H1 (cell line): ENCODE results near the gene ADSS1. TPM values are rescaled to one million over a fixed set of nuclear protein-coding genes. Genes with fewer than 3 reads are reported as not detected.

Experiments
- CTCF ChIA-PET: fragments of 300-600 bp; sonication (Branson Sonifier 250); formaldehyde crosslinking; loops from one replicate; lab custom pipeline; 2021; ENCODE audit not compliant: partially characterized antibody; lab: Charles Lee
- POLR2A ChIA-PET: fragments of 300-600 bp; sonication (Branson Sonifier 250); formaldehyde crosslinking; loops from one replicate; lab custom pipeline; 2021; ENCODE audit warnings: inconsistent platforms; ENCODE audit not compliant: partially characterized antibody; lab: Charles Lee
- DNase-seq, 2 experiments: peaks; one replicate each; pipeline versions ENCODE4 v3.0.0 to v3.0.0-alpha.2; 2010 to 2022; ENCODE audit warnings: low spot score in 2 of 2, low read depth in 1 of 2, mixed read lengths in 1 of 2
- FAIRE-seq: peaks from 2 replicates; lab custom pipeline; 2011; peaks lifted over from hg19 to GRCh38; lab: Jason Lieb, UNC
- H2AFZ ChIP-seq: 2 replicates; pipeline ENCODE4 v1.8.1; 2012; ENCODE audit warnings: low read length, inconsistent platforms
- H2AK5ac ChIP-seq: 2 replicates; pipeline ENCODE4 v1.6.1; 2013; ENCODE audit warnings: low read depth, low read length
- H2BK120ac ChIP-seq: replicated peaks from 2 replicates; pipeline ENCODE3; 2013; ENCODE audit warnings: low read depth, low read length, inconsistent platforms
- H2BK12ac ChIP-seq: 2 replicates; pipeline ENCODE4 v1.6.1; 2013; ENCODE audit warnings: low read depth, low read length
- H2BK15ac ChIP-seq: 2 replicates; pipeline ENCODE4 v1.6.1; 2013; ENCODE audit warnings: low read length
- H2BK20ac ChIP-seq: 2 replicates; pipeline ENCODE4 v1.6.1; 2013; ENCODE audit warnings: low read length
- H2BK5ac ChIP-seq: 2 replicates; pipeline ENCODE4 v1.6.1; 2013; ENCODE audit warnings: low read depth, low read length
- H3K14ac ChIP-seq: 2 replicates; pipeline ENCODE4 v1.6.1; 2013; ENCODE audit warnings: inconsistent platforms; ENCODE audit not compliant: insufficient read length
- H3K18ac ChIP-seq: 2 replicates; pipeline ENCODE4 v1.6.1; 2013; ENCODE audit warnings: low read length; ENCODE audit errors: extremely low read depth
- H3K23ac ChIP-seq: 2 replicates; pipeline ENCODE4 v1.6.1; 2013; ENCODE audit warnings: inconsistent platforms; ENCODE audit not compliant: insufficient read length
- H3K23me2 ChIP-seq: 2 replicates; pipeline ENCODE4 v1.6.1; 2013; ENCODE audit warnings: low read depth, low read length
- H3K27ac ChIP-seq: 2 replicates; pipeline ENCODE4 v1.6.1; 2011; ENCODE audit warnings: low read depth, low read length, inconsistent platforms
- H3K27me3 ChIP-seq, 4 experiments: replicated peaks in 1 of 4; 1 replicate in 1 of 4; 2 replicates in 3 of 4; pipeline versions ENCODE4 v1.6.1 to v1.8.1; 2011 to 2013; ENCODE audit warnings: low read length in 3 of 4, mild to moderate bottlenecking in 3 of 4, inconsistent platforms in 2 of 4, mixed read lengths in 2 of 4, moderate library complexity in 1 of 4; ENCODE audit not compliant: control insufficient read depth in 3 of 4, insufficient read depth in 3 of 4; ENCODE audit errors: extremely low read depth in 1 of 4
- H3K36me3 ChIP-seq, 4 experiments: 2 replicates each; pipeline versions ENCODE4 v1.6.1 to v1.8.1; 2011 to 2013; ENCODE audit warnings: mild to moderate bottlenecking in 4 of 4, low read length in 3 of 4, moderate library complexity in 2 of 4, control low read depth in 1 of 4, inconsistent platforms in 1 of 4; ENCODE audit not compliant: insufficient read depth in 4 of 4, control insufficient read depth in 2 of 4
- H3K4ac ChIP-seq: replicated peaks from 2 replicates; pipeline ENCODE3; 2013; ENCODE audit warnings: low read length, low read depth, mixed read lengths, inconsistent platforms; ENCODE audit not compliant: insufficient read length
- H3K4me1 ChIP-seq, 4 experiments: replicated peaks in 1 of 4; 1 replicate in 1 of 4; 2 replicates in 3 of 4; pipeline versions ENCODE4 v1.6.1 to v1.8.1; 2011 to 2013; ENCODE audit warnings: low read length in 3 of 4, inconsistent platforms in 2 of 4, mixed read lengths in 1 of 4; ENCODE audit not compliant: insufficient read depth in 4 of 4, control insufficient read depth in 3 of 4
- H3K4me2 ChIP-seq, 2 experiments: 2 replicates each; pipeline versions ENCODE4 v1.6.1 to v1.8.1; 2011 to 2013; ENCODE audit warnings: low read depth in 2 of 2, low read length in 2 of 2, control low read depth in 1 of 2, inconsistent platforms in 1 of 2, mild to moderate bottlenecking in 1 of 2; ENCODE audit not compliant: insufficient read depth in 1 of 2
- H3K4me3 ChIP-seq, 4 experiments: fragments of 200-600, 300-600 bp in 1 of 4; sonication (generic), shearing (Covaris generic), sonication (Bioruptor Twin) in 1 of 4; 2 replicates each; pipeline versions ENCODE4 v1.5.1 to v1.8.1; 2011 to 2016; ENCODE audit warnings: low read length in 4 of 4, low read depth in 3 of 4, control low read depth in 2 of 4, inconsistent platforms in 2 of 4, mild to moderate bottlenecking in 2 of 4, mixed read lengths in 1 of 4, moderate library complexity in 1 of 4; ENCODE audit not compliant: insufficient read depth in 2 of 4; ENCODE audit errors: extremely low read depth in 1 of 4
- H3K56ac ChIP-seq: replicated peaks from 2 replicates; pipeline ENCODE3; 2013; ENCODE audit warnings: low read depth, mild to moderate bottlenecking, mixed read lengths, low read length, inconsistent platforms; ENCODE audit not compliant: insufficient read length
- H3K79me1 ChIP-seq: 2 replicates; pipeline ENCODE4 v1.6.1; 2013; ENCODE audit warnings: low read depth, low read length, control low read depth
- H3K79me2 ChIP-seq, 2 experiments: 2 replicates each; pipeline versions ENCODE4 v1.6.1 to v1.8.1; 2012 to 2013; ENCODE audit warnings: low read length in 2 of 2, mild to moderate bottlenecking in 2 of 2, inconsistent platforms in 1 of 2; ENCODE audit not compliant: insufficient read depth in 2 of 2, control insufficient read depth in 1 of 2
- H3K9ac ChIP-seq, 4 experiments: replicated peaks in 1 of 4; 1 replicate in 1 of 4; 2 replicates in 3 of 4; pipeline versions ENCODE4 v1.6.1 to v1.8.1; 2011 to 2013; ENCODE audit warnings: low read depth in 3 of 4, low read length in 3 of 4, control low read depth in 2 of 4, mild to moderate bottlenecking in 2 of 4, moderate library complexity in 2 of 4, inconsistent platforms in 1 of 4; ENCODE audit errors: extremely low read depth in 1 of 4
- H3K9me3 ChIP-seq, 2 experiments: 2 replicates each; pipeline versions ENCODE4 v1.6.1 to v1.8.1; 2012 to 2013; ENCODE audit warnings: mild to moderate bottlenecking in 2 of 2, moderate library complexity in 2 of 2, control low read depth in 1 of 2, inconsistent platforms in 1 of 2, low read depth in 1 of 2, low read length in 1 of 2, mixed read lengths in 1 of 2; ENCODE audit not compliant: insufficient read depth in 2 of 2
- H4K20me1 ChIP-seq, 2 experiments: replicated peaks in 1 of 2; 2 replicates each; pipeline versions ENCODE3 to v1.8.1; 2011 to 2013; ENCODE audit warnings: inconsistent platforms in 2 of 2, low read length in 2 of 2, mild to moderate bottlenecking in 1 of 2; ENCODE audit not compliant: insufficient read depth in 2 of 2, control insufficient read depth in 1 of 2
- H4K5ac ChIP-seq: 2 replicates; pipeline ENCODE4 v1.6.1; 2013; ENCODE audit warnings: low read length, low read depth, mixed read lengths, inconsistent platforms; ENCODE audit not compliant: insufficient read length
- H4K8ac ChIP-seq: 2 replicates; pipeline ENCODE4 v1.8.0; 2013; ENCODE audit warnings: mild to moderate bottlenecking, moderate library complexity, low read length, inconsistent platforms; ENCODE audit not compliant: insufficient read depth; ENCODE audit errors: extremely low read depth
- H4K91ac ChIP-seq: replicated peaks from 2 replicates; pipeline ENCODE3; 2013; ENCODE audit warnings: low read length, mixed read lengths, inconsistent platforms; ENCODE audit not compliant: insufficient read length
- CHD2 ChIP-seq: IDR thresholded peaks from 2 replicates; pipeline ENCODE4 v1.6.1; 2012; ENCODE audit warnings: low read length, improper control_type of control experiment
- JUND ChIP-seq: IDR thresholded peaks from 2 replicates; pipeline ENCODE4 v1.6.1; 2011; ENCODE audit warnings: mild to moderate bottlenecking, improper control_type of control experiment, low read length
- KDM4A ChIP-seq: IDR thresholded peaks from one replicate; pipeline ENCODE4 v1.7.1; 2012; ENCODE audit warnings: low read depth, mild to moderate bottlenecking, moderate library complexity, low read length, inconsistent platforms; ENCODE audit not compliant: severe bottlenecking
- PHF8 ChIP-seq: fragments of 200-600 bp; sonication (generic); conservative IDR thresholded peaks from 2 replicates; pipeline ENCODE4 v1.7.1; 2012; ENCODE audit warnings: low read depth, mild to moderate bottlenecking, inconsistent platforms, low read length, moderate library complexity
- POLR2AphosphoS5 ChIP-seq: IDR thresholded peaks from 2 replicates; pipeline ENCODE4 v1.6.1; 2011; ENCODE audit warnings: low read depth, low read length
- SAP30 ChIP-seq: fragments of 300-600 bp; sonication (generic); IDR thresholded peaks from 2 replicates; pipeline ENCODE4 v1.7.1; 2012; ENCODE audit warnings: low read length, moderate library complexity, mild to moderate bottlenecking, inconsistent platforms; ENCODE audit not compliant: insufficient read depth, insufficient replicate concordance
- SUZ12 ChIP-seq: fragments of 200-600 bp; sonication (generic); IDR thresholded peaks from 2 replicates; pipeline ENCODE4 v1.6.1; 2012; ENCODE audit warnings: mild to moderate bottlenecking, inconsistent platforms, low read length, moderate library complexity, mixed read lengths
- WGBS, 2 experiments: shearing (Covaris generic) in 1 of 2; methylation state at CpG; one replicate each; pipeline versions ENCODE4 v1.1.6 to v1.1.7; 2013 to 2015; ENCODE audit warnings: low lambda C conversion rate in 2 of 2, mixed read lengths in 2 of 2, inconsistent platforms in 1 of 2, low coverage in 1 of 2, missing lambda C conversion rate in 1 of 2; ENCODE audit not compliant: insufficient replicate concordance in 2 of 2, insufficient coverage in 1 of 2, insufficient read length in 1 of 2; ENCODE audit errors: extremely low coverage in 1 of 2, missing lambda C conversion rate in 1 of 2; 5-methylcytosine and 5-hydroxymethylcytosine counted together
- polyA plus RNA-seq, 7 experiments: library from polyadenylated mRNA; depleted of rRNA in 3 of 7; stranded (reverse) in 5 of 7; unstranded in 2 of 7; fragments of >200 nt in 5 of 7; fragments of 200-250 nt in 2 of 7; gene quantifications; 1 replicate in 5 of 7; 2 replicates in 1 of 7; 4 replicates in 1 of 7; pipeline versions ENCODE4 v1.2.1 to v1.2.3, GENCODE V29; 2011 to 2013; ENCODE audit warnings: missing spikeins in 2 of 7, mixed read lengths in 2 of 7
- total RNA-seq: library from RNA; stranded (reverse); fragmentation: NEBNext Ultra II Directional; extraction: Animal tissue kit (Norgen Biotek cat#: 25700); gene quantifications from 2 replicates; pipeline ENCODE4 v1.2.1, GENCODE V29; 2021
- TF ChIP-seq, protein P1 (sequence below): IDR thresholded peaks from 2 replicates; pipeline ENCODE4 v1.6.1; 2012; ENCODE audit warnings: inconsistent platforms
- TF ChIP-seq, protein P2 (sequence below): IDR thresholded peaks from 2 replicates; pipeline ENCODE4 v1.6.1; 2011; ENCODE audit warnings: low read depth, mild to moderate bottlenecking, low read length; ENCODE audit not compliant: insufficient read depth

Gene ADSS1
- total and polyA plus RNA-seq, 2 of the 8 experiments (the other 6 are each of a cell fraction or from before 2014, with no cell fraction given): 7.1 to 7.9 TPM

DNA sequence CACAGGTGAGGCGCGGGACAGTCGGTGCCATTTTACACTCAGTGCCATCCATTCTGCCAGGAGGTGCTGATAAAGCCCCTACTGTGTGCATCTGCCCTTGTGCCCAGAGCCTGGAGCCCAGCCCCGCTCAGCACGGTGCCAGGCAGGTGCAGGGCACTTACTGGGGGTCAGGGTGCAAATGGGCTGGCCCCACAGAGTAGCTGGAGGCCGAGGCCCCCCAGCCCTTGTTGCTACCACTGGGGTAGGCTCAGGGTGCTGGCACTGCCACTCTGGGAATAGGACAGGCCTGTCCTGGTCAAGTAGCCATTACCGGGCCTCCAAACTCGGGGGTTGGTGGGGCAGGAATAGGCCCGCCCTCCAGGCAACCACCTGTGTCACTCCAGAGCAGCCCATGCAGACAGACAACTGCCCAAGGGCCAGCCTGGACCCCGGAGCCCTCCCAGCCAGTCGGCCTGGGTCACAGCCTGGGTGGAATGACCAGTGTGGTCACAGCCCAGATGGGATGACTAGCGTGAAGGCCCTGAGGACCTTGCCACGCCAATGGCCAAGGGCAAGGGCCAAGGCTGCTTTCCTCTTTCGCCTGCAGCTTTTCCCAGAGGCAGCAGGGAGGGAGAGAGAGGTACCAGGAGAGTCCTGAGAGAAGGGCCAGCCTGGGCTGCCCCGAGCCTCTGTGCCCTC is 31.6 kb upstream of the ADSS1 start:
- TF ChIP-seq KDM4A: no peak
- TF ChIP-seq SUZ12: no peak
- TF ChIP-seq JUND: no peak
- TF ChIP-seq PHF8: no peak
- TF ChIP-seq, protein P1, sequence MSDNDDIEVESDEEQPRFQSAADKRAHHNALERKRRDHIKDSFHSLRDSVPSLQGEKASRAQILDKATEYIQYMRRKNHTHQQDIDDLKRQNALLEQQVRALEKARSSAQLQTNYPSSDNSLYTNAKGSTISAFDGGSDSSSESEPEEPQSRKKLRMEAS: no peak
- no peak for TF ChIP-seq POLR2AphosphoS5
- TF ChIP-seq, protein P2, sequence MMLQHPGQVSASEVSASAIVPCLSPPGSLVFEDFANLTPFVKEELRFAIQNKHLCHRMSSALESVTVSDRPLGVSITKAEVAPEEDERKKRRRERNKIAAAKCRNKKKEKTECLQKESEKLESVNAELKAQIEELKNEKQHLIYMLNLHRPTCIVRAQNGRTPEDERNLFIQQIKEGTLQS: no peak
- TF ChIP-seq CHD2: no peak
- TF ChIP-seq SAP30: no peak
- TF ChIP-seq, all 59 proteins: peak for 0
- Histone ChIP-seq H2BK120ac (no peak overlapping the region), H3K23me2 (peaks cover 8% of the 10 kb centered on the region; the same call in 1 of the 2 replicates), H3K4me2 (no peak overlapping the region), H4K20me1 (peaks cover 4 to 40% of the 10 kb centered on the region in 2 experiments), H3K18ac (no peak overlapping the region), H3K79me2 (peaks cover 0 to 31% of the 10 kb centered on the region in 2 experiments; a peak in 2 of 4 replicates), H3K9ac (0 out of 7 replicates have a peak overlapping the region, but pooled peaks of 1 of the 4 experiments have one; percentile 12), H2AK5ac (no peak overlapping the region), H2AFZ (no peak overlapping the region), H2BK15ac (0 out of 2 replicates have a peak overlapping the region, but pooled peaks have one; percentile 18), H4K5ac (no peak overlapping the region), H2BK12ac (no peak overlapping the region), H3K14ac (no peak overlapping the region), H4K91ac (no peak overlapping the region), H3K23ac (no peak overlapping the region), H3K4ac (no peak overlapping the region), H3K4me1 (peaks cover 0 to 47% (median 35%) of the 10 kb centered on the region in 4 experiments; a peak in 6 of 7 replicates), H2BK5ac (0 out of 2 replicates have a peak overlapping the region, but pooled peaks have one; percentile 21), H3K79me1 (peaks cover 19% of the 10 kb centered on the region), H3K27me3 (no peaks in the 10 kb centered on the region; a peak in 2 of 7 replicates), H3K9me3 (no peaks in the 10 kb centered on the region), H3K36me3 (peaks cover 0 to 4% (median 0%) of the 10 kb centered on the region in 4 experiments; a peak in 1 of 8 replicates), H2BK20ac (no peak overlapping the region), H3K4me3 (no peak overlapping the region), H3K27ac (no peak overlapping the region), H3K56ac (no peak overlapping the region), H4K8ac (no peak overlapping the region)
- CTCF ChIA-PET: interaction anchor here (1.3 to 2.4 kb wide), 2 partner anchors 12 to 27 kb away, joined by 6 to 8 read pairs; no protein-coding TSS in a partner anchor
- no peak for DNase-seq
- POLR2A ChIA-PET: interaction anchor here (1.1 to 2.4 kb wide), 2 partner anchors 15 to 27 kb away, joined by 3 to 9 read pairs; no protein-coding TSS in a partner anchor
- WGBS, 2 experiments: 87% methylated on average over 15 of the region's 15 CpGs; no CpG with 5 or more reads in 1 of the 2 experiments
- FAIRE-seq: no peak
